ENCODE measurements around the gene TAMALIN. TPM values are rescaled to one million over a fixed set of nuclear protein-coding genes. Genes with fewer than 3 reads are reported as not detected.
A peak's percentile ranks its signal among the peaks of the same experiment; 100 is the strongest.

The TAMALIN gene
- total RNA-seq, 1 experiment from 2014 or later, result 0.58 TPM

DNA sequence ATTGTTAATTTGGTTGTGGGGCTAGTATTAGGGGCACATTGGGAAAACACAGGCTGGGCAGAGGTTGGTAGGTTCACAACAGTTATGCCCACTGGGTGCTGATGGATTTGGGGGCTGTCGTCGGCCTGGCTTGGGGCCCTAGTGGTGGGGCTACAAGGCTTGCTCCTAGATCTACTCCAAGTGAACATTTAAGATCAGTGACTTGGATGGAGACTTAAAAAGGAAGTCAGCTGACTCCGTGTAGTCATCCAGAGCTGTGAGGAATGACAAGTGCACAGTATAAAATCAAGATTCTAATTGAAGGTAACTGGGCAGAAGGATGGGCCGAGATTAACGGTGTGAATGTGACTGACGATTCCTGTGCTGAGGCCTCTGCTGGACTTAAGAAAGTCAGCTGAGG lies 31.7 kb downstream of the TAMALIN start:
- no peaks in the 10 kb centered on the region for H3K27me3 ChIP-seq (ENCODE audit: low read length)
- no peaks in the 10 kb centered on the region for H3F3A ChIP-seq (ENCODE audit: low read length, unreplicated experiment)
- H3K9ac ChIP-seq (ENCODE audit: low read length), result no peak overlapping the region
- no peaks in the 10 kb centered on the region for H4K20me1 ChIP-seq (ENCODE audit: low read length)
- intact Hi-C loops (cut with micrococcal nuclease), result no loop called here
- no peak overlapping the region for H3K27ac ChIP-seq (ENCODE audit: low read length)
- TSS peak; percentile 16 for BruUV-seq (replicated peaks)
- ATAC-seq (no peak), DNase-seq (no peak)
- H3K36me3 ChIP-seq (ENCODE audit: low read depth, low read length), result no peaks in the 10 kb centered on the region
- CTCF ChIA-PET, result no interaction called here
- no peaks in the 10 kb centered on the region for H3K9me2 ChIP-seq (replicated peaks; ENCODE audit: low read length)
- POLR2A ChIA-PET (ENCODE audit: unreplicated experiment), result no interaction called here
- peaks cover 17% of the 10 kb centered on the region; the same call in 1 of the 2 replicates for H3K4me1 ChIP-seq (ENCODE audit: insufficient read depth, low read length)
- no peaks in the 10 kb centered on the region for H3K9me3 ChIP-seq (ENCODE audit: low read length)
- H3K4me2 ChIP-seq (ENCODE audit: low read length), result peak overlapping the region; percentile 95
- TF ChIP-seq EZH2 (IDR thresholded peaks at IDR 0.05; ENCODE audit: low read length, unreplicated experiment) (no peak), EZH2phosphoT487 (IDR thresholded peaks at IDR 0.05; ENCODE audit: borderline replicate concordance, low read length) (no peak)
- TF ChIP-seq, protein P1, sequence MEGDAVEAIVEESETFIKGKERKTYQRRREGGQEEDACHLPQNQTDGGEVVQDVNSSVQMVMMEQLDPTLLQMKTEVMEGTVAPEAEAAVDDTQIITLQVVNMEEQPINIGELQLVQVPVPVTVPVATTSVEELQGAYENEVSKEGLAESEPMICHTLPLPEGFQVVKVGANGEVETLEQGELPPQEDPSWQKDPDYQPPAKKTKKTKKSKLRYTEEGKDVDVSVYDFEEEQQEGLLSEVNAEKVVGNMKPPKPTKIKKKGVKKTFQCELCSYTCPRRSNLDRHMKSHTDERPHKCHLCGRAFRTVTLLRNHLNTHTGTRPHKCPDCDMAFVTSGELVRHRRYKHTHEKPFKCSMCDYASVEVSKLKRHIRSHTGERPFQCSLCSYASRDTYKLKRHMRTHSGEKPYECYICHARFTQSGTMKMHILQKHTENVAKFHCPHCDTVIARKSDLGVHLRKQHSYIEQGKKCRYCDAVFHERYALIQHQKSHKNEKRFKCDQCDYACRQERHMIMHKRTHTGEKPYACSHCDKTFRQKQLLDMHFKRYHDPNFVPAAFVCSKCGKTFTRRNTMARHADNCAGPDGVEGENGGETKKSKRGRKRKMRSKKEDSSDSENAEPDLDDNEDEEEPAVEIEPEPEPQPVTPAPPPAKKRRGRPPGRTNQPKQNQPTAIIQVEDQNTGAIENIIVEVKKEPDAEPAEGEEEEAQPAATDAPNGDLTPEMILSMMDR (conservative IDR thresholded peaks at IDR 0.05; ENCODE audit: low read depth, low read length), result no peak
- H2AFZ ChIP-seq (ENCODE audit: low read length), result no peak overlapping the region
- peak overlapping the region; percentile 91; the same call in 1 of the 2 replicates for H3K4me3 ChIP-seq (ENCODE audit: low read length)
- H3K79me2 ChIP-seq (ENCODE audit: low read length), result peaks cover 16% of the 10 kb centered on the region; the same call in 1 of the 2 replicates

DNA sequence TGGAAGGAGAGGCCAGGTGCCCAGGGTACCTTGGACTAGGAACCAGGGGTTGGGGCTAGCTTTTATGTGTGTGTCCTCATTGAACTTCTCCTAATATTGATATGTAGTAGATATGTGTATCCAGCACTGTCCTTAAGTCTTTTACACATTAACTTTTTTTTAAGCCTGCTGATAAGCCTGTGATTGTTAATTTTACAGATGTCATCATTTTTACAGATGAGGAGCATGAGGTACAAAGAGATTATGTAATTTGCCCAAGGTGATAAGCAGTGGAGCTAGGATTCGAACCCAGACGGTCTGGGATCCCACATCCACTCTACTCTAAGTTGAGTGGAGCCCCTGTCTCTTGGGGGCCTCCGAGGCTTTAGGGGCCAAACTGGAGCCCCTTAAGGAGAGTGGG lies 34.3 kb downstream of the TAMALIN start:
- ATAC-seq (no peak), DNase-seq (no peak)
- Histone ChIP-seq H3K4me1 (ENCODE audit: insufficient read depth, low read length) (peaks cover 20% of the 10 kb centered on the region; the same call in 1 of the 2 replicates), H3K9me2 (replicated peaks; ENCODE audit: low read length) (no peaks in the 10 kb centered on the region), H3K27me3 (ENCODE audit: low read length) (no peaks in the 10 kb centered on the region), H3K4me3 (ENCODE audit: low read length) (no peak overlapping the region), H3K27ac (ENCODE audit: low read length) (no peak overlapping the region), H3F3A (ENCODE audit: low read length, unreplicated experiment) (no peaks in the 10 kb centered on the region), H2AFZ (ENCODE audit: low read length) (no peak overlapping the region), H3K9me3 (ENCODE audit: low read length) (no peaks in the 10 kb centered on the region), H3K4me2 (ENCODE audit: low read length) (no peak overlapping the region), H4K20me1 (ENCODE audit: low read length) (no peaks in the 10 kb centered on the region), H3K36me3 (ENCODE audit: low read depth, low read length) (no peaks in the 10 kb centered on the region), H3K79me2 (ENCODE audit: low read length) (peaks cover 16% of the 10 kb centered on the region; the same call in 1 of the 2 replicates), H3K9ac (ENCODE audit: low read length) (no peak overlapping the region)
- no TSS peak for BruUV-seq (replicated peaks)
- ChIA-PET POLR2A (ENCODE audit: unreplicated experiment) (no interaction called here), CTCF (no interaction called here)
- intact Hi-C loops (cut with micrococcal nuclease), result no loop called here
- TF ChIP-seq EZH2phosphoT487 (IDR thresholded peaks at IDR 0.05; ENCODE audit: borderline replicate concordance, low read length) (no peak), EZH2 (IDR thresholded peaks at IDR 0.05; ENCODE audit: low read length, unreplicated experiment) (no peak)
- TF ChIP-seq, protein P1 (conservative IDR thresholded peaks at IDR 0.05; ENCODE audit: low read depth, low read length), result no peak

DNA sequence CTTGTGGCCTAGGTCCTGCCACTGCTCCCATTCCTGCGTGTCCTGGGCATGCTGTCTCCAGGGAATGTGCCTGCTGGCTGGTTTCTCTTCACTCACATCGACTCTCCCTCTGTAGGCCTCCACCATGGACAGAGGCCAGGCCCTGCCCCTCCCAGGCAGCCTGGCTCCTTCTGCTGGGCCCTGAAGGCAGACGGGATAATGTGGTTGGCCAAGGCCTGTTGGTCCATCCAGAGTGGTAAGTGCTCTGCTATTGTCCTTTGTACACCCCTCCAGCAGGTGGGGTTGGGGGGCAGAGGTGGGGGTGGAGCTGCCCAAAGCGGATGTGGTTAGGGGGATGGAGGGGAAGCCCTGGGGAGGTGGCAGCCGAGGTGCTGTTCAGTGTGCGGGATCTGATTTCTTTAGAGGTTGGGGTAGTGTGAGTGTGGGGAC lies 35.0 kb downstream of the TAMALIN start:
- Histone ChIP-seq H3K27ac (ENCODE audit: low read length) (no peak overlapping the region), H3K79me2 (ENCODE audit: low read length) (peaks cover 16% of the 10 kb centered on the region; the same call in 1 of the 2 replicates), H3K4me1 (ENCODE audit: insufficient read depth, low read length) (peaks cover 13% of the 10 kb centered on the region; the same call in 1 of the 2 replicates), H3K4me3 (ENCODE audit: low read length) (no peak overlapping the region), H3K4me2 (ENCODE audit: low read length) (no peak overlapping the region), H2AFZ (ENCODE audit: low read length) (no peak overlapping the region), H3K9ac (ENCODE audit: low read length) (no peak overlapping the region), H3K27me3 (ENCODE audit: low read length) (no peaks in the 10 kb centered on the region), H4K20me1 (ENCODE audit: low read length) (no peaks in the 10 kb centered on the region), H3K9me2 (replicated peaks; ENCODE audit: low read length) (no peaks in the 10 kb centered on the region), H3K9me3 (ENCODE audit: low read length) (no peaks in the 10 kb centered on the region), H3K36me3 (ENCODE audit: low read depth, low read length) (no peaks in the 10 kb centered on the region), H3F3A (ENCODE audit: low read length, unreplicated experiment) (no peaks in the 10 kb centered on the region)
- DNase-seq (no peak), ATAC-seq (no peak)
- POLR2A ChIA-PET (ENCODE audit: unreplicated experiment), result no interaction called here
- CTCF ChIA-PET, result no interaction called here
- intact Hi-C loops (cut with micrococcal nuclease), result no loop called here
- BruUV-seq (replicated peaks), result no TSS peak
- TF ChIP-seq EZH2 (IDR thresholded peaks at IDR 0.05; ENCODE audit: low read length, unreplicated experiment) (no peak), EZH2phosphoT487 (IDR thresholded peaks at IDR 0.05; ENCODE audit: borderline replicate concordance, low read length) (no peak)
- TF ChIP-seq, protein P1 (conservative IDR thresholded peaks at IDR 0.05; ENCODE audit: low read depth, low read length), result no peak
